GM12872 (cell line): ENCODE results near the gene RAD23A.

Experiments used
- CTCF ChIP-seq: IDR thresholded peaks from 3 replicates; pipeline ENCODE4 v1.5.1; 2011; ENCODE audit warnings: low read depth, mild to moderate bottlenecking, low read length, moderate library complexity; ENCODE audit not compliant: insufficient read depth

RAD23A gene

GRCh38 chr19:12939975-12940423 lies 5.7 kb upstream of the RAD23A start:
- no peak for TF ChIP-seq CTCF

GRCh38 chr19:12940897-12941296 lies 4.8 kb upstream of the RAD23A start:
- no peak for TF ChIP-seq CTCF

GRCh38 chr19:12943437-12944044 lies 2.1 kb upstream of the RAD23A start:
- TF ChIP-seq CTCF = no peak

GRCh38 chr19:12944104-12944674 lies 1.5 kb upstream of the RAD23A start:
- no peak for TF ChIP-seq CTCF

GRCh38 chr19:12946092-12946721 lies 545 bp downstream of the RAD23A start:
- no peak for TF ChIP-seq CTCF

GRCh38 chr19:12946731-12947496 lies 1.3 kb downstream of the RAD23A start:
- no peak for TF ChIP-seq CTCF
